Measurements from ENCODE around the gene APBB2. TPM values are rescaled to one million over a fixed set of nuclear protein-coding genes. Genes with fewer than 3 reads are reported as not detected.

Gene APBB2
- total and polyA plus RNA-seq, 2 of the 8 experiments (the other 6 are each of a cell fraction or from before 2014, with no cell fraction given) = 58.7 to 59.4 TPM

GRCh38 chr4:41150401-41150800 lies 63.9 kb downstream of the APBB2 start (continued):
- TF ChIP-seq CHD7 (IDR thresholded peaks at IDR 0.05; ENCODE audit: insufficient replicate concordance, low read length) (no peak), NANOG (IDR thresholded peaks at IDR 0.05; ENCODE audit: insufficient read depth, low read depth, low read length, poor library complexity, severe bottlenecking) (no peak), EZH2 (IDR thresholded peaks at IDR 0.05; ENCODE audit: low read depth, low read length, severe bottlenecking) (no peak), HDAC2 (IDR thresholded peaks at IDR 0.05; ENCODE audit: borderline replicate concordance in 1 of 2, low read depth in 2 of 2, low read length in 2 of 2) (no peak)

Measured in H1 (cell line).